Measurements from ENCODE around the gene ABRAXAS1.

DNA sequence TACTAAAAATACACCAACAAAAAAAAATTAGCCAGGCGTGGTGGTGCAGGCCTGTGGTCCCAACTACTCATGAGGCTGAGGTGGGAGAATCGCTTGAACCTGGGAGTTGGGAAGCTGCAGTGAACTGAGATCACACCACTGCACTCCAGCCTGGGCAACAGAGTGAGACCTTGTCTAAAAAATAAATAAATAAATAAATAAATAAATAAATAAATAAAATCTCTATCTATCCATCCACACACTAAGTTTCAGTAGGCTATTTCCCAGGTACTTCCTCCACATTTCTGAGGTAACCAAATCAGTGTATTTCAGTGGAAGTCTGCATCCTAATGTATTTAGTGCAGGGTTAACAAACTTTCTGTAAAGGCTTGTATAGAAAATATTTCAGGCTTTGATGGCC lies 10.9 kb downstream of the ABRAXAS1 start:
- TF ChIP-seq, protein P1, sequence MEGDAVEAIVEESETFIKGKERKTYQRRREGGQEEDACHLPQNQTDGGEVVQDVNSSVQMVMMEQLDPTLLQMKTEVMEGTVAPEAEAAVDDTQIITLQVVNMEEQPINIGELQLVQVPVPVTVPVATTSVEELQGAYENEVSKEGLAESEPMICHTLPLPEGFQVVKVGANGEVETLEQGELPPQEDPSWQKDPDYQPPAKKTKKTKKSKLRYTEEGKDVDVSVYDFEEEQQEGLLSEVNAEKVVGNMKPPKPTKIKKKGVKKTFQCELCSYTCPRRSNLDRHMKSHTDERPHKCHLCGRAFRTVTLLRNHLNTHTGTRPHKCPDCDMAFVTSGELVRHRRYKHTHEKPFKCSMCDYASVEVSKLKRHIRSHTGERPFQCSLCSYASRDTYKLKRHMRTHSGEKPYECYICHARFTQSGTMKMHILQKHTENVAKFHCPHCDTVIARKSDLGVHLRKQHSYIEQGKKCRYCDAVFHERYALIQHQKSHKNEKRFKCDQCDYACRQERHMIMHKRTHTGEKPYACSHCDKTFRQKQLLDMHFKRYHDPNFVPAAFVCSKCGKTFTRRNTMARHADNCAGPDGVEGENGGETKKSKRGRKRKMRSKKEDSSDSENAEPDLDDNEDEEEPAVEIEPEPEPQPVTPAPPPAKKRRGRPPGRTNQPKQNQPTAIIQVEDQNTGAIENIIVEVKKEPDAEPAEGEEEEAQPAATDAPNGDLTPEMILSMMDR (IDR thresholded peaks at IDR 0.05), result no peak
- TF ChIP-seq EP300 (IDR thresholded peaks at IDR 0.05; ENCODE audit: borderline replicate concordance in 1 of 2, low read depth in 1 of 2, low read length in 1 of 2) (no peak), JUND (IDR thresholded peaks at IDR 0.05) (no peak), TAF1 (IDR thresholded peaks at IDR 0.05; ENCODE audit: borderline replicate concordance, low read depth, low read length) (no peak), NFIC (IDR thresholded peaks at IDR 0.05; ENCODE audit: borderline replicate concordance) (no peak), FOSL2 (IDR thresholded peaks at IDR 0.05; ENCODE audit: borderline replicate concordance, low read depth) (no peak), CHD2 (IDR thresholded peaks at IDR 0.05; ENCODE audit: low read length, partially characterized antibody) (no peak), YY1 (IDR thresholded peaks at IDR 0.05; ENCODE audit: low read depth) (no peak), GABPA (IDR thresholded peaks at IDR 0.05; ENCODE audit: low read depth) (no peak), ELF1 (IDR thresholded peaks at IDR 0.05) (no peak), MXI1 (IDR thresholded peaks at IDR 0.05; ENCODE audit: low read depth, low read length) (no peak), RAD21 (IDR thresholded peaks at IDR 0.05; ENCODE audit: low read length) (no peak), NRF1 (IDR thresholded peaks at IDR 0.05; ENCODE audit: low read depth, low read length) (no peak)
- TF ChIP-seq, protein P2, sequence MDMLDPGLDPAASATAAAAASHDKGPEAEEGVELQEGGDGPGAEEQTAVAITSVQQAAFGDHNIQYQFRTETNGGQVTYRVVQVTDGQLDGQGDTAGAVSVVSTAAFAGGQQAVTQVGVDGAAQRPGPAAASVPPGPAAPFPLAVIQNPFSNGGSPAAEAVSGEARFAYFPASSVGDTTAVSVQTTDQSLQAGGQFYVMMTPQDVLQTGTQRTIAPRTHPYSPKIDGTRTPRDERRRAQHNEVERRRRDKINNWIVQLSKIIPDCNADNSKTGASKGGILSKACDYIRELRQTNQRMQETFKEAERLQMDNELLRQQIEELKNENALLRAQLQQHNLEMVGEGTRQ (IDR thresholded peaks at IDR 0.05; ENCODE audit: borderline replicate concordance, low read depth, low read length), result no peak

Data from SK-N-SH (cell line).